Testis (tissue), 2 donors: ENCODE results near the gene PLA2G4A.

Experiments
- POLR2A ChIP-seq: fragments of 450-650 bp; IDR thresholded peaks from one replicate; pipeline ENCODE4 v1.6.1; 2017; ENCODE audit warnings: antibody characterized with exemption, mild to moderate bottlenecking, moderate library complexity
- TF ChIP-seq, protein P1 (sequence below), 3 experiments: fragments of 450-650 bp in 2 of 3; fragments of 200-600 bp in 1 of 3; sonication (generic) in 1 of 3; IDR thresholded peaks; one replicate each; pipeline ENCODE4 v1.5.1; 2016 to 2019; ENCODE audit warnings: antibody characterized with exemption in 3 of 3, mild to moderate bottlenecking in 2 of 3, moderate library complexity in 1 of 3

DNA sequence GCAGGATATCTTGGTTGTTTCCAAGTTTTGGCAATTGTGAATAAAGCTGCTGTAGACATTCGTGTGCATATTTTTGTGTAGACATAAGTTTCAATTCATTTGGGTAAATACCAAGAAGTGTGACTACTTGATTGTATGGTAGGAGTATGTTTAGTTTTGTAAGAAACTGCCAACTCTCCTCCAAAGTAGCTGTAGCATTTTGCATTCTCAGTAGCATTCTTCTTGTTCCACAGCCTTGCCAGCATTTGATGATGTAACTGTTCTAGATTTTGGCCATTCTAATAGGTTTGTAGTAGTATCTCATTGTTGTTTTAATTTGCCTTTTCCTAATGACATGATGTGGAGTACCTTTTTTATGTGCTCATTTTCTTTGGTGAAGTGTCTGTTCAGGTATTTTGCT is 38.6 kb upstream of the PLA2G4A start:
- TF ChIP-seq, protein P1, sequence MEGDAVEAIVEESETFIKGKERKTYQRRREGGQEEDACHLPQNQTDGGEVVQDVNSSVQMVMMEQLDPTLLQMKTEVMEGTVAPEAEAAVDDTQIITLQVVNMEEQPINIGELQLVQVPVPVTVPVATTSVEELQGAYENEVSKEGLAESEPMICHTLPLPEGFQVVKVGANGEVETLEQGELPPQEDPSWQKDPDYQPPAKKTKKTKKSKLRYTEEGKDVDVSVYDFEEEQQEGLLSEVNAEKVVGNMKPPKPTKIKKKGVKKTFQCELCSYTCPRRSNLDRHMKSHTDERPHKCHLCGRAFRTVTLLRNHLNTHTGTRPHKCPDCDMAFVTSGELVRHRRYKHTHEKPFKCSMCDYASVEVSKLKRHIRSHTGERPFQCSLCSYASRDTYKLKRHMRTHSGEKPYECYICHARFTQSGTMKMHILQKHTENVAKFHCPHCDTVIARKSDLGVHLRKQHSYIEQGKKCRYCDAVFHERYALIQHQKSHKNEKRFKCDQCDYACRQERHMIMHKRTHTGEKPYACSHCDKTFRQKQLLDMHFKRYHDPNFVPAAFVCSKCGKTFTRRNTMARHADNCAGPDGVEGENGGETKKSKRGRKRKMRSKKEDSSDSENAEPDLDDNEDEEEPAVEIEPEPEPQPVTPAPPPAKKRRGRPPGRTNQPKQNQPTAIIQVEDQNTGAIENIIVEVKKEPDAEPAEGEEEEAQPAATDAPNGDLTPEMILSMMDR (IDR thresholded peaks at IDR 0.05) = no peak
- no peak for TF ChIP-seq POLR2A
